GM12873 (cell line): ENCODE measurements around the gene NBEAL2.
A peak's percentile ranks its signal among the peaks of the same experiment; 100 is the strongest.

Experiments used
- CTCF ChIP-seq: IDR thresholded peaks from 2 replicates; pipeline ENCODE4 v1.5.1; 2012; ENCODE audit warnings: low read depth, mild to moderate bottlenecking, moderate library complexity, low read length, control low read depth; ENCODE audit not compliant: insufficient read depth; ENCODE audit errors: missing control alignments

Gene NBEAL2

GRCh38 chr3:46994801-46995731, 15.6 kb downstream of the NBEAL2 start:
- no peak for TF ChIP-seq CTCF

- TF ChIP-seq CTCF, result no peak
These were observed 16.6 kb downstream of the NBEAL2 start for GRCh38 chr3:46995901-46996562.

GRCh38 chr3:46996689-46997452, 17.4 kb downstream of the NBEAL2 start:
- no peak for TF ChIP-seq CTCF

- TF ChIP-seq CTCF, result no peak
These were observed 18.1 kb downstream of the NBEAL2 start for GRCh38 chr3:46997453-46998091.

- peak; percentile 87 for TF ChIP-seq CTCF
These were observed 18.8 kb downstream of the NBEAL2 start for GRCh38 chr3:46998121-46998851.

- TF ChIP-seq CTCF, result no peak
These were observed 19.5 kb downstream of the NBEAL2 start for GRCh38 chr3:46998852-46999515.
